CD4-positive, alpha-beta T cell treated with Interleukin-15 for 1 hour (primary cell): ENCODE results near the gene SCNN1A.
A peak's percentile ranks its signal among the peaks of the same experiment; 100 is the strongest.

ENCODE experiments used
- DNase-seq: peaks from one replicate; pipeline ENCODE4 v3.0.0-alpha.2; 2020

SCNN1A gene

DNA sequence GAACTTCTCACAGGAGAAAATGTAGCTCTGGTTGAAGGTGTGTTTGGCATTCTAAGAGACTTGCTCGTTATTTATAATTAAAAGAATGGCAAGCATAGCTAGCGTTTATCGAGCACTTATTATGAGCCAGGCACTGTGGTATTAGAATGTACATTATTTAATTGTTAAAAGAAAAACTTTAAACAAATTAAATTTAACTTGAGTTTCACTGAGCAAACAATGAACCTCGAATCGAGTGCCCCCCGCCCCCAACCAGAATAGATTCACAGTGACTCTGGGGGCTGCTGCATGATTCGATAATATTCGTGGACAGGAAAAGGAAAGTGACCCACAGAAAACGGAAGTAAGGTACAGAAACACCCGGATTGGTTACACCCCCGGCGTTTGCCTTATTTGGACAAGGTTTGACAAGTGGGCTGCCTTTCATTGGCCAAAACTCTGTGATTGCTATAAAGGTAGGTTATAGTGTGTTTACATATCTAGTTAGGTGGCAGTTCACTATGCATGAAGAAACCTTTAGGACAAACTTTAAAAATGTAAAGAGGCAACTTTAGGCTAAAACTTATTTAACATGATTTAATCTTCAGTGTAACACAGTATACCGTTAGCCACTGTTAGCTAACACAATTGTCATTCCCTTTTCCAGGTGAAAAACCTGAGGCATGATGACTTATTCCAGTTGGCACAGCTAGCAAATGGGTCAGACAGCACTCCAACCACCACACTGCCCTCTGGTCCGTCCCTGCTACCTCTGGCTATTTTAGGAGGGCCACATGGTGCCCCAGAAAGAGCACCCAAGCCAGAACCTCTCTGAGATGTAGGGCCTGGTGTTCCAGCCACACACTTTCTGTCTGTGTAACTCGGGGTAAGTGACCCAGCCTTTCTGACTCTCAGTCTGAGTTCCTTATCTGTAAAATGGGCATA, 7.1 kb downstream of the SCNN1A start:
- DNase-seq: no peak

GRCh38 chr12:6367065-6367968, 8.0 kb downstream of the SCNN1A start:
- peak; percentile 49 for DNase-seq

DNA sequence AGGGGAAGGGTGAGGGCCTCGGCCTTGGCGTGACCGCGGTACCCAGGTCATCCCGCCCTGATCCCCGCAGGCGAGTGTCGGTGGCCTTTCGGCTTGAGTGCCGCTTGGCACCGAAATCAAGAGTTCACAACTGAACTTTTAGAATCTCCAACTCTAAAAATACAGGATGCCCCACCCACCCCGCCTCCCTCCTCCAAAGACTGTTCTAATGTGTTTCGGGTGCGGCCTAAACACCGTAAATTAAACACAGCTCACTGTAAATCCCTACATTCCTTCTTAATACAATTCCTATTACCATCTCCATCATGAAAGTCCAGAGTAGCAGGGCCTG, 11.4 kb downstream of the SCNN1A start:
- DNase-seq: no peak

- DNase-seq: peak; percentile 66
These were observed 11.9 kb downstream of the SCNN1A start for GRCh38 chr12:6363330-6364043.

DNA sequence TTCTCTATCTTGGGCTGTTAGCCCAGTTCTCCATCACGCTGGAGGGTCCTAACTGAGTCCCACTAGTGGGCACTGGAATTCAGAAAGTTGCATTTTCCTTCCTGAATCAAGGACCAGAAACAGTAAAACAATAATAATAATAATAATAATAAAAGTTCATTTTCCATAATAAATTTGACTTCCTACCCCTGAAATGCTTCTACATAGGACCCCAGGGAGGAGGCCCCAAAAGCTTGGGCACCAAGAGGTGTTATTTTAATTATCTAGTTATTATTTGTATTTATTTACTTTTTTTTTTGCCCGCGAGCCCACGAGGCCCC, 12.4 kb downstream of the SCNN1A start:
- DNase-seq: no peak

GRCh38 chr12:6362403-6362802, 13.0 kb downstream of the SCNN1A start:
- DNase-seq: no peak

GRCh38 chr12:6361834-6362233, 13.5 kb downstream of the SCNN1A start:
- peak; percentile 61 for DNase-seq

- no peak for DNase-seq
These were observed 14.5 kb downstream of the SCNN1A start for GRCh38 chr12:6360578-6361490.

DNA sequence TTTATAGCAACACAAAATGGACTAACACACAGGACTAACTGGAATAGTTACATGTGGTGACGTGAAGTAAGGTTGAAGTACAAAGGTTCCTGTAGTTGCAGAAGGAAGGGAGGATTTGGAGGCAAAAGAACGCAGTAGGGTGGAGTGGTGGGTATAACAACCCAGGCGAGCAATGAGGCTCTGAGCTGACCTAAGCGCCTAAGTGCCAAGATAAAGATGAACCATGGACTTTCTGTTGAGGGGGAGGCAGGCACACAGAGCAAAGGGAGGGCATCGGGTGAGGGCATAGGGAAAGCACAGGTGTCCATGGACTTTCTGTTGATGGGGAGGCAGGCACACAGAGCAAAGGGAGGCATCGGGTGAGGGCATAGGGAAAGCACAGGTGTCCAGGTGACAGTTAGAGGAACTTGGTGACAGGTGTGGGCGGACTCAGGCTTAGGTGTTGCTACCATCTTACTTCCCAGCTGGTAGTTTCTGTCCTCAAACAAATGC, 15.2 kb downstream of the SCNN1A start:
- DNase-seq: no peak

DNA sequence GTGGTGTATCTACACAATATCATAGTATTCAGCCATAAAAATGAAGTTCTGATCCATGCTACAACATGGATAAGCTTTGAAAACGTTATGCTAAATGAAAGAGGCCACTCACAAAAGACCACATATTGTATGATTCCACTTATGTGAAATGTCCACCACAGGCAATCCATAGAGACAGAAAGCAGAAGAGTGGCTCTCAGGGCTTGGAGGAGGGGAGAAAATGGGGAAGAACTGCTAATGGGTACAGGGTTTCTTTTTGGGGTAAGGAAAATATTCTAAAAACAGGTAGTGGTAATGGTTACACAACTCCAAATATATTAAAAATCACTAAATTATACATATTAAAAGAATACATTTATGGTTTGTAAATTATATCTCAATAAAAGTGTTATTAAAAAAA, 16.5 kb downstream of the SCNN1A start:
- no peak for DNase-seq

DNA sequence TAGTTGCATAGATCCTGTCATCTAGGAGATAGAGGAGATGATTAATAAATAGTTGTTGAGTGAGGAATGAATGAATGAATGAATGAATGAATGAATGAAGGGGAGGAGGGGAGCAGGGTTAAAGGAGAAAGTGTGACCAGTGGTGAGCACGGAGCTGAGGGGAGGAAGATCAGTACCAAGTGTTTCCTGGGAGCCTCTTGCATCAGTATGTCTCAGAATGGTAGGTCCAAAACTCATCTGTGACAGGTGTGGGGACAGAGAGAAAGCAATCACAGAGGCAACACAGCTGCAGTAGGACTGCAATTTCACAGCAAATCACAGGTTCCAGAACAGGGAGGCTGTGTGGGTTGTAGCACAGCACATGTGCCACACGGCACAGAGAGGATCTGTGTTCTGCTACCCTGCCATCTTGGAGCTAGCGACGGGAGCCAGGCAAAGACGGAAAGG, 19.0 kb downstream of the SCNN1A start:
- no peak for DNase-seq

GRCh38 chr12:6355491-6356373, 19.6 kb downstream of the SCNN1A start:
- DNase-seq: peak; percentile 49

GRCh38 chr12:6354495-6355393, 20.6 kb downstream of the SCNN1A start:
- DNase-seq: no peak

- DNase-seq: no peak
These were observed 22.9 kb downstream of the SCNN1A start for GRCh38 chr12:6352193-6353173.

GRCh38 chr12:6351622-6352021, 23.7 kb downstream of the SCNN1A start:
- no peak for DNase-seq

GRCh38 chr12:6347367-6348338, 27.7 kb downstream of the SCNN1A start:
- DNase-seq: no peak

DNA sequence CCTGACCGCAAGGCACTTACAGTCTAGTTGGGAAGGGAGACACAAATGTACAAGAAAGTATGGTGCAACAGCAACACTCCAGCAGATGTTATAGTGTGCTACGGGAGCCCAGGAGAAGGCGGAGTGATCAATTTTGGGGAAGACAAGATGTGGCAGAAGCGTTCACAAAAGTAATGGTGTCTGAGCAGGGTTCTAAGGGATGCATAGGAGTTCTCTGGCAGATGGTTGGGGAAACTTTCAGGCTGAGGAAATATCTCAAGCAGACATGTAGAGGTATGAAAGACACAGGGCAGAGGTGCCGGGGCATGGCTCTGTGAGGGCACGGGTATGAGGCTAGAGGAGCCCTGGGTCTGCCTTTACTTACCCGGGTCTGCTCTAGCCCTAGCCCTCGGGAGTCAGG, 28.4 kb downstream of the SCNN1A start:
- DNase-seq: no peak
